HEK293 (cell line): ENCODE results near the gene AVPR1B.

ENCODE experiments used
- CTCF ChIA-PET: fragments of 350-600 bp; formaldehyde crosslinking; extraction: SDS; loops from one replicate; lab custom pipeline; 2021; ENCODE audit warnings: antibody characterized with exemption; lab: Yijun Ruan, JAX
- POLR2A ChIA-PET: fragments of 300-600 bp; formaldehyde crosslinking; extraction: SDS; loops from one replicate; lab custom pipeline; 2020; ENCODE audit warnings: antibody characterized with exemption, inconsistent platforms; lab: Yijun Ruan, JAX
- H3K27ac ChIP-seq: fragments of 200-500 bp; sonication (Bioruptor generic); 2 replicates; pipeline ENCODE4 v1.5.1; 2014; ENCODE audit warnings: low read depth, low read length, control low read depth, inconsistent platforms; ENCODE audit errors: extremely low read depth
- H3K36me3 ChIP-seq, 2 experiments: fragments of 200-500 bp in 1 of 2; sonication (Bioruptor generic) in 1 of 2; 1 replicate in 1 of 2; 2 replicates in 1 of 2; pipeline ENCODE4 v1.5.1; 2014 to 2017; ENCODE audit warnings: inconsistent platforms in 2 of 2, low read length in 2 of 2; ENCODE audit not compliant: control insufficient read depth in 2 of 2, insufficient read depth in 1 of 2
- H3K4me1 ChIP-seq: fragments of 200-500 bp; sonication (Bioruptor generic); 2 replicates; pipeline ENCODE4 v1.5.1; 2014; ENCODE audit warnings: mild to moderate bottlenecking, low read length, inconsistent platforms; ENCODE audit not compliant: control insufficient read depth, insufficient read depth
- H3K4me3 ChIP-seq: 2 replicates; pipeline ENCODE4 v1.5.1; 2011; ENCODE audit warnings: low read depth, mild to moderate bottlenecking, control low read depth, low read length, moderate library complexity
- H3K9me3 ChIP-seq: fragments of 200-500 bp; sonication (Bioruptor generic); 2 replicates; pipeline ENCODE4 v1.5.1; 2014; ENCODE audit warnings: low read depth, low read length, inconsistent platforms; ENCODE audit not compliant: control insufficient read depth, insufficient read depth
- CTCF ChIP-seq: fragments of 450-650 bp; formaldehyde crosslinking; IDR thresholded peaks from 2 replicates; pipeline ENCODE4 v1.5.1; 2016; ENCODE audit warnings: missing biosample characterization, missing genetic modification characterization
- EGR2 ChIP-seq: fragments of 450-650 bp; formaldehyde crosslinking; IDR thresholded peaks from 2 replicates; pipeline ENCODE4 v1.5.1; 2016; ENCODE audit warnings: low read depth, missing biosample characterization, missing genetic modification characterization
- IKZF3 ChIP-seq: fragments of 450-650 bp; IDR thresholded peaks from 2 replicates; pipeline ENCODE4 v1.5.0; 2018; ENCODE audit warnings: missing biosample characterization, mild to moderate bottlenecking, missing genetic modification characterization, moderate library complexity
- KLF8 ChIP-seq: fragments of 450-650 bp; formaldehyde crosslinking; IDR thresholded peaks from 2 replicates; pipeline ENCODE4 v1.5.1; 2016; ENCODE audit warnings: missing biosample characterization, missing genetic modification characterization
- PRDM6 ChIP-seq: fragments of 450-650 bp; formaldehyde crosslinking; IDR thresholded peaks from 2 replicates; pipeline ENCODE4 v1.5.1; 2017; ENCODE audit warnings: missing biosample characterization, missing genetic modification characterization
- ZIC2 ChIP-seq: fragments of 450-650 bp; formaldehyde crosslinking; IDR thresholded peaks from 2 replicates; pipeline ENCODE4 v1.5.1; 2016; ENCODE audit warnings: missing biosample characterization, missing genetic modification characterization
- ZNF140 ChIP-seq: fragments of 450-650 bp; formaldehyde crosslinking; IDR thresholded peaks from 2 replicates; pipeline ENCODE4 v1.5.1; 2016; ENCODE audit warnings: missing biosample characterization, missing genetic modification characterization
- ZNF169 ChIP-seq: fragments of 450-650 bp; formaldehyde crosslinking; IDR thresholded peaks from 2 replicates; pipeline ENCODE4 v1.5.1; 2016; ENCODE audit warnings: missing biosample characterization, missing genetic modification characterization
- ZNF26 ChIP-seq: fragments of 450-650 bp; formaldehyde crosslinking; IDR thresholded peaks from 2 replicates; pipeline ENCODE4 v1.5.1; 2016; ENCODE audit warnings: missing biosample characterization, missing genetic modification characterization
- ZNF274 ChIP-seq, 2 experiments: fragments of 200-500 bp in 1 of 2; fragments of 450-650 bp in 1 of 2; sonication (Bioruptor generic) in 1 of 2; formaldehyde crosslinking in 1 of 2; IDR thresholded peaks; 2 replicates each; pipeline versions ENCODE4 v1.5.1 to v1.6.1; 2014 to 2016; ENCODE audit warnings: borderline replicate concordance in 1 of 2, inconsistent platforms in 1 of 2, low read length in 1 of 2, missing biosample characterization in 1 of 2, missing genetic modification characterization in 1 of 2
- ZNF488 ChIP-seq: fragments of 450-650 bp; formaldehyde crosslinking; IDR thresholded peaks from 2 replicates; pipeline ENCODE4 v1.5.1; 2016; ENCODE audit warnings: missing biosample characterization, missing genetic modification characterization
- ZNF510 ChIP-seq: fragments of 450-650 bp; formaldehyde crosslinking; IDR thresholded peaks from 2 replicates; pipeline ENCODE4 v1.5.1; 2018; ENCODE audit warnings: mild to moderate bottlenecking, missing genetic modification characterization, missing biosample characterization; ENCODE audit not compliant: insufficient replicate concordance
- ZNF513 ChIP-seq: fragments of 450-650 bp; IDR thresholded peaks from 2 replicates; pipeline ENCODE4 v1.5.1; 2018; ENCODE audit warnings: missing biosample characterization, missing genetic modification characterization
- ZNF529 ChIP-seq: fragments of 450-650 bp; formaldehyde crosslinking; IDR thresholded peaks from 2 replicates; pipeline ENCODE4 v1.5.1; 2017; ENCODE audit warnings: missing genetic modification characterization, missing biosample characterization; ENCODE audit not compliant: insufficient replicate concordance
- ZNF530 ChIP-seq: fragments of 450-650 bp; formaldehyde crosslinking; IDR thresholded peaks from 2 replicates; pipeline ENCODE4 v1.5.1; 2016; ENCODE audit warnings: low read depth, missing biosample characterization, missing genetic modification characterization
- ZNF624 ChIP-seq: fragments of 450-650 bp; formaldehyde crosslinking; IDR thresholded peaks from 2 replicates; pipeline ENCODE4 v1.5.1; 2017; ENCODE audit warnings: missing biosample characterization, missing genetic modification characterization
- ZNF658 ChIP-seq: fragments of 450-650 bp; formaldehyde crosslinking; IDR thresholded peaks from 2 replicates; pipeline ENCODE4; 2016; ENCODE audit warnings: missing biosample characterization, missing genetic modification characterization
- ZNF701 ChIP-seq: fragments of 450-650 bp; formaldehyde crosslinking; IDR thresholded peaks from 2 replicates; pipeline ENCODE4 v1.5.1; 2016; ENCODE audit warnings: missing biosample characterization, missing genetic modification characterization
- ZNF837 ChIP-seq: fragments of 450-650 bp; formaldehyde crosslinking; IDR thresholded peaks from 2 replicates; pipeline ENCODE4 v1.5.1; 2016; ENCODE audit warnings: missing biosample characterization, missing genetic modification characterization
- ZSCAN16 ChIP-seq: fragments of 450-650 bp; formaldehyde crosslinking; IDR thresholded peaks from 2 replicates; pipeline ENCODE4 v1.5.1; 2016; ENCODE audit warnings: missing biosample characterization, missing genetic modification characterization
- ZXDB ChIP-seq: fragments of 450-650 bp; formaldehyde crosslinking; IDR thresholded peaks from 2 replicates; pipeline ENCODE4 v1.5.1; 2016; ENCODE audit warnings: missing biosample characterization, missing genetic modification characterization

The AVPR1B gene

GRCh38 chr1:206102292-206102936, 14.8 kb downstream of the AVPR1B start:
- H3K27ac ChIP-seq, result no peak overlapping the region
- no peaks in the 10 kb centered on the region for H3K36me3 ChIP-seq
- TF ChIP-seq ZNF488 (tag by site-specific recombination), result no peak
- TF ChIP-seq CTCF, result no peak
- TF ChIP-seq ZNF530, result no peak
- TF ChIP-seq ZNF529 (tag by site-specific recombination), result no peak
- TF ChIP-seq ZIC2, result no peak
- no peak for TF ChIP-seq ZNF169 (tag by site-specific recombination)
- no peak for TF ChIP-seq ZNF701 (tag by site-specific recombination)
- no peak for TF ChIP-seq ZXDB (tag by site-specific recombination)
- no peak for TF ChIP-seq IKZF3 (tag by site-specific recombination)
- no peak for TF ChIP-seq PRDM6 (tag by site-specific recombination)
- no peak for TF ChIP-seq ZNF140 (tag by site-specific recombination)
- ChIA-PET POLR2A (no interaction called here), CTCF (interaction anchor here (0.6 to 11.1 kb wide), 5 partner anchors 71 to 1019 kb away, joined by 3 to 151 read pairs (median 9); no protein-coding TSS in a partner anchor)
- H3K4me1 ChIP-seq, result no peaks in the 10 kb centered on the region
- H3K4me3 ChIP-seq, result no peak overlapping the region
- H3K9me3 ChIP-seq, result no peaks in the 10 kb centered on the region

GRCh38 chr1:206101351-206102045, 15.7 kb downstream of the AVPR1B start:
- no peak for TF ChIP-seq ZNF26 (tag by site-specific recombination)
- TF ChIP-seq EGR2 (tag by site-specific recombination), result no peak
- Histone ChIP-seq H3K4me3 (no peak overlapping the region), H3K36me3 (no peaks in the 10 kb centered on the region), H3K4me1 (no peaks in the 10 kb centered on the region), H3K9me3 (no peaks in the 10 kb centered on the region), H3K27ac (no peak overlapping the region)
- CTCF ChIA-PET, result interaction anchor here (0.6 to 11.1 kb wide), 9 partner anchors 17 to 1018 kb away, joined by 3 to 151 read pairs (median 4); no protein-coding TSS in a partner anchor
- POLR2A ChIA-PET, result no interaction called here

GRCh38 chr1:206100226-206100815, 16.9 kb downstream of the AVPR1B start:
- Histone ChIP-seq H3K4me1 (no peaks in the 10 kb centered on the region), H3K9me3 (no peaks in the 10 kb centered on the region), H3K4me3 (no peak overlapping the region), H3K27ac (no peak overlapping the region), H3K36me3 (no peaks in the 10 kb centered on the region)
- CTCF ChIA-PET, result interaction anchor here (0.6 to 1.5 kb wide), 9 partner anchors 16 to 180 kb away, joined by 3 to 8 read pairs (median 4); no protein-coding TSS in a partner anchor
- POLR2A ChIA-PET, result no interaction called here
- TF ChIP-seq ZNF513 (tag by site-specific recombination), result no peak
- no peak for TF ChIP-seq KLF8 (tag by site-specific recombination)
- no peak for TF ChIP-seq ZNF658 (tag by site-specific recombination)
- no peak for TF ChIP-seq ZNF274 (IDR thresholded peaks at IDR 0.05; ENCODE audit: low read length)
- TF ChIP-seq ZNF274 (tag by site-specific recombination; IDR thresholded peaks at IDR 0.05; ENCODE audit: borderline replicate concordance), result no peak
- no peak for TF ChIP-seq ZNF510
- no peak for TF ChIP-seq ZNF624 (tag by site-specific recombination)
- no peak for TF ChIP-seq ZSCAN16 (tag by site-specific recombination)
- TF ChIP-seq ZNF837 (tag by site-specific recombination), result no peak
